RWPE1 (cell line): ENCODE data around the gene KLHL26.

Source experiments
- CTCF ChIA-PET: fragments of 350-600 bp; sonication (Branson Sonifier 250); formaldehyde crosslinking; extraction: SDS; loops from one replicate; lab custom pipeline; 2021; lab: Yijun Ruan, JAX
- POLR2A ChIA-PET: fragments of 400-600 bp; formaldehyde crosslinking; extraction: SDS; loops from one replicate; lab custom pipeline; 2020; ENCODE audit warnings: antibody characterized with exemption; ENCODE audit not compliant: low non-redundant PET; lab: Yijun Ruan, JAX
- DNase-seq: peaks from one replicate; pipeline ENCODE4 v3.0.0; 2012; ENCODE audit warnings: low spot score
- H3K27ac ChIP-seq: fragments of 450-650 bp; 2 replicates; pipeline ENCODE4 v1.5.1; 2017
- TF ChIP-seq, protein P1 (sequence below): fragments of 450-650 bp; conservative IDR thresholded peaks from 2 replicates; pipeline ENCODE4 v1.5.1; 2017; ENCODE audit warnings: low read depth, mild to moderate bottlenecking

Gene KLHL26

DNA sequence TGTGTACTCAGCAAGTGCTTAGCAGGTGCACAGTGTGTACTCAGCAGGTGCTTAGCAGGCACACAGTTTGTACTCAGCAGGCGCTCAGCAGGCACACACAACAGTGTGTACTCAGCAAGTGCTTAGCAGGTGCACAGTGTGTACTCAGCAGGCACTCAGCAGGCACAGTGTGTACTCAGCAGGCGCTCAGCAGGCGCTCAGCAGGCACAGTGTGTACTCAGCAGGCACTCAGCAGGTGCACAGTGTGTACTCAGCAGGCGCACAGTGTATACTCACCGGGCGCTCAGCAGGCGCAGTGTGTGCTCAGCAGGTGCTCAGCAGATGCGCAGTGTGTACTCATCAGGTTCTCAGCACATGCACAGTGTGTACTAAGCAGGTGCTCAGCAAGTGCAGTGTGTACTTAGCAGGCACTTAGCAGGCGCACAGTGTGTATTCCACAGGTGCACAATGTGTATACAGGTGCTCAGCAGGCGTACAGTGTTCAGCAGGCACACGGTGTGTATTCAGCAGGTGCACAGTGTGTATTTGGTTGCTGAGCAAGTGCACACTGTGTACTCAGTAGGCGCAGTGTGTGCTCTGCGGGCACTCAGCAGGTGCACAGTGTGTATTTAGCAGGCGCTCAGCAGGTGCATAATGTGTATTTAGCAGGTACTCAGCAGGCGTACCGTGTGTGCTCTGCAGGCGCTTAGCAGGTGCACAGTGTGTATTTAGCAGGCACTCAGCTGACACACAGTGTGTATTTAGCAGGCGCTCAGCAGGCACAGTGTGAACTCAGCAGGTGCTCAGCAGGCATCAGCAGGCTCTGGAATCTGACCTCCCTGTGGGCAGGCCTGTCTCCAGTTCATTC lies 61.7 kb downstream of the KLHL26 start:
- TF ChIP-seq, protein P1, sequence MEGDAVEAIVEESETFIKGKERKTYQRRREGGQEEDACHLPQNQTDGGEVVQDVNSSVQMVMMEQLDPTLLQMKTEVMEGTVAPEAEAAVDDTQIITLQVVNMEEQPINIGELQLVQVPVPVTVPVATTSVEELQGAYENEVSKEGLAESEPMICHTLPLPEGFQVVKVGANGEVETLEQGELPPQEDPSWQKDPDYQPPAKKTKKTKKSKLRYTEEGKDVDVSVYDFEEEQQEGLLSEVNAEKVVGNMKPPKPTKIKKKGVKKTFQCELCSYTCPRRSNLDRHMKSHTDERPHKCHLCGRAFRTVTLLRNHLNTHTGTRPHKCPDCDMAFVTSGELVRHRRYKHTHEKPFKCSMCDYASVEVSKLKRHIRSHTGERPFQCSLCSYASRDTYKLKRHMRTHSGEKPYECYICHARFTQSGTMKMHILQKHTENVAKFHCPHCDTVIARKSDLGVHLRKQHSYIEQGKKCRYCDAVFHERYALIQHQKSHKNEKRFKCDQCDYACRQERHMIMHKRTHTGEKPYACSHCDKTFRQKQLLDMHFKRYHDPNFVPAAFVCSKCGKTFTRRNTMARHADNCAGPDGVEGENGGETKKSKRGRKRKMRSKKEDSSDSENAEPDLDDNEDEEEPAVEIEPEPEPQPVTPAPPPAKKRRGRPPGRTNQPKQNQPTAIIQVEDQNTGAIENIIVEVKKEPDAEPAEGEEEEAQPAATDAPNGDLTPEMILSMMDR, result no peak
- no peak for DNase-seq
- ChIA-PET CTCF (interaction anchor here (0.6 kb wide), 1 partner anchor 1558 kb away, joined by 4 read pairs; no protein-coding TSS in a partner anchor), POLR2A (no interaction called here)
- peak overlapping the region; percentile 90 for H3K27ac ChIP-seq

DNA sequence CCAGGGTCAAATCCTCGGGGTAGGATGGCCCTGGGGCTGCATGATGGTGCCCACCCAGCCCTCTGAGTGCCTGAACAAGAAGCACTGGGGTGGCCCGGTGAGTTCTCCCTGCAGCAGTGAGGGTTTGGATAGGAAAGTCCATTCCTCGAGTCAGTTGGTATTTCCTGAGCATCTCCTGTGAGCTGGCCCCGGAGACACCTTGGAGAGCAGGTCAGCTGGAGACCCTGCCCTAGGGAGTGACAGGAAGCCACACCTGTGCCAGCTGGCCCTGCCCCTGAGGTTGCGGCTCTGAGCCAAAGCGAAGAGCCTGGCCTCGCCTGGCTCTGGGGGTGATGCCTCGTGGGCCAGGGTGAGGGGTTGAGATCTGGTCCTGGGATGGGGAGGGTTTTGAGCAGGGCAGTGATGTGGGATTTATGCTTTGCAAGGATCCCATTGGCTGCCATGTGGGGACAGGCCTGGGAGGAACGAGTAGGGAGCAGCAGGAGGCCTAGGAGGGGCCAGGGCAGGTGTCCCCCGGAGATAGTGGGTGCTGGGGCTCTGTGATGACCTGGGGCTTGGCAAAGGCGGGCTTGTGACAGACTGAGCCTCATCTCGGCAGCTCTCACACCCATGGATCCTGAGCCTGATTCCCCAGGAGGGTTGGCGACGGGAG lies 62.7 kb downstream of the KLHL26 start:
- H3K27ac ChIP-seq, result peak overlapping the region; percentile 90
- ChIA-PET CTCF (interaction anchor here (0.6 to 0.7 kb wide), 2 partner anchors 340 to 1559 kb away, joined by 3 to 4 read pairs; no protein-coding TSS in a partner anchor), POLR2A (no interaction called here)
- TF ChIP-seq, protein P1, result no peak
- no peak for DNase-seq

DNA sequence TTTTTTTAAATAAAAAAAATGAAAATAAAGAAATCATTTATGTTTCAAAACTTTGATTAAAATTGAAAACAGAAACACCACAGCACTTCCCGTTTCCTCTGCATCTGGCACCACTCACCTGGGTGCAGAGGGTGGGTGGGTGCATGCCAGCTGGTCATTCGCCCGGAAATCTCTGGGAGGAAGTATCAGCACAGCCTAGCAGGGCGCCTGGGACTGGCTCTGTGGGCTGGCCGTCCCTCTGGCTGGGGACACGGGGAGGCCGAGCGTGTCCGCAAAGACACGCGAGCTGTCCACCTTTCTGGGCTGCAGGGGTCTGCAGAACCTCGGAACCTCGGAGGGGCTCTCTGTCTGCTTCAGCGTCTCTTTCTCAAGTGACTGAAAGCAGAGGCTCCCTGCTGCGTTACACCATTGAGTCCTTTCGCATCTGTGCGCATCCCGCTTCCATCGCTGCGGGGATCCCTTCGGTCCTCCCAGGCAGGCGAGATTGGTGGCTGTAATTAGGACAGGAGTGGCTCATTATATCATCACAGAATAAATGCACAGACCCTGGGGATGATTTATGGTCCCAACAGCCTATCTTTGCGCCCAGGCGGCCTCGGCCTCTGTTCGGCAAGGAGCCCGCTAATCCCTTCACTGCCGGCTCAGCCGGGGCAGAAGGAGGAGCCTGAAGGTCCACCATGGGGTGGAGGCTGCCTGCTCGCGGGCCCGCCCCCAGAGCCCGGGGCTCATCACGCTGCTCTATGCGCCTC lies 63.8 kb downstream of the KLHL26 start:
- CTCF ChIA-PET, result no interaction called here
- POLR2A ChIA-PET, result no interaction called here
- TF ChIP-seq, protein P1, result no peak
- peak overlapping the region; percentile 90 for H3K27ac ChIP-seq
- DNase-seq, result peak; percentile 77

DNA sequence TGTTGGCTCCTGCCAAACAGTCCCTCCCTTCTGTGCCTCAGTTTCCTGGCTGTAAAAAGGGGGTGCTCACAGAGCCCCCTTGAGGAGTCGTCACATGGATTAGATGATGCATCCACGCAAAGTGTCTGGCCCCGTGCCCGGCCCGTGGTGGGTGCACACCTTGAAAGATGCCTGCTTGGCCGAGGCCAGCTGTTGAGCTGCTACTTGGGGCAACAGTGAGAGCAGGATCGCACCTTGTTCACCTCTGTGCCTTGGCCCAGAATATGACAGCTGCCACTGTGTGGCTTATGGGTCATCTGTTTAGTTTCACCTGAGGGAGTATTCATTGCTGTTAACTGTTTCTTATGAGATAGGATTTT lies 64.4 kb downstream of the KLHL26 start:
- ChIA-PET CTCF (no interaction called here), POLR2A (no interaction called here)
- DNase-seq, result no peak
- H3K27ac ChIP-seq, result peak overlapping the region; percentile 90
- TF ChIP-seq, protein P1, result no peak

DNA sequence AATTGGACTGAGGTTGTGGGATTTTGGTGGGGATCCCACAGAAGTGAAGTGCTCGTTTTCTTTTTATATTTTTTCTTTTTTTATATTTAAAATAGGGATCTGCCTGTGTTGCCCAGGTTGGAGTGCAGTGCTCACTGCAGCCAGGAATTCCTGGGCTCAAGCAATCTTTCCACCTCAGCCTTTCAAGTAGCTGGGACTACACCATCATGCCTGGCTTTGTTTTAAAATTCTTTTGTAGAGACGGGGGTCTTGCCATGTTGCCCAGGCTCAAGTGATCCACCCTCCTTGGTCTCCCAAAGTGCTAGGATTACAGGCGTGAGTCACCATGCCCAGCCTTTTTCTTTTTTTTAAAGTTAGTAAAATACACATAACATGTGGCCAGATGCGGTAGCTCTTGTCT lies 67.2 kb downstream of the KLHL26 start:
- no peak for DNase-seq
- no peak overlapping the region for H3K27ac ChIP-seq
- ChIA-PET POLR2A (no interaction called here), CTCF (no interaction called here)
- TF ChIP-seq, protein P1, result no peak

DNA sequence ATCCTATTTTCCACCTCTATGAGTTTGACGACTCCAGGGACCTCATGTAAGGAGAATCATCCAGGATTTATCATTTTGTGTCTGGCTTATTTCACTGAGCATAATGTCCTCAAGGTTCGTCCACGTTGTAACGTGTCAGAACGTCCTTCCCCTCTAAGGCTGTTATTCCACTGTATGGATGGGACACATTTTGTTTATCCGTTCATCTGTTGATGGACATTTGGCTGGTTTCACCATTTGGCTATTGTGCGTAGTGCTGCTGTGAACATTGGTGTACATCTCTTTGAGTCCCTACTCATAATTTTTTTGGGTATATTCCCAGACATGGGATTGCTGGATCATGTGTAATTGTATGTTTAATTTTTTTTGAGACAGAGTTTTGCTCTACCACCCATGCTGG lies 68.1 kb downstream of the KLHL26 start:
- ChIA-PET CTCF (no interaction called here), POLR2A (no interaction called here)
- TF ChIP-seq, protein P1, result no peak
- no peak for DNase-seq
- no peak overlapping the region for H3K27ac ChIP-seq
